Endodermal cell (in vitro differentiated cells): Measurements from ENCODE around the gene RPS21. TPM values are rescaled to one million over a fixed set of nuclear protein-coding genes. Genes with fewer than 3 reads are reported as not detected.

Source experiments
- DNase-seq: peaks from one replicate; pipeline ENCODE4 v3.0.0-alpha.2; 2017
- H3K27ac ChIP-seq: 2 replicates; pipeline ENCODE4 v1.5.1; 2013; ENCODE audit warnings: mild to moderate bottlenecking, low read depth, low read length, moderate library complexity
- H3K27me3 ChIP-seq: 2 replicates; pipeline ENCODE4 v1.6.1; 2013; ENCODE audit warnings: mild to moderate bottlenecking, low read length, moderate library complexity; ENCODE audit not compliant: insufficient read depth, control insufficient read depth, poor library complexity, severe bottlenecking
- H3K36me3 ChIP-seq: 2 replicates; pipeline ENCODE4 v1.7.0; 2013; ENCODE audit warnings: mild to moderate bottlenecking, low read length, moderate library complexity; ENCODE audit not compliant: control insufficient read depth, insufficient read depth
- H3K4me1 ChIP-seq: one replicate; pipeline ENCODE4 v1.7.0; 2013; ENCODE audit warnings: low read length; ENCODE audit not compliant: control insufficient read depth, insufficient read depth
- H3K4me3 ChIP-seq: 2 replicates; pipeline ENCODE4 v1.5.1; 2013; ENCODE audit warnings: mild to moderate bottlenecking, low read length, moderate library complexity
- H3K9ac ChIP-seq: 2 replicates; pipeline ENCODE4 v1.6.1; 2013; ENCODE audit warnings: mild to moderate bottlenecking, low read length, moderate library complexity; ENCODE audit not compliant: poor library complexity, severe bottlenecking; ENCODE audit errors: extremely low read depth
- H3K9me3 ChIP-seq: 2 replicates; pipeline ENCODE4 v1.6.1; 2013; ENCODE audit warnings: mild to moderate bottlenecking, low read length, moderate library complexity; ENCODE audit not compliant: control insufficient read depth
- H3K27ac Mint-ChIP-seq: 2 replicates; pipeline ENCODE4 v1.8.0; 2020; ENCODE audit warnings: mixed read lengths
- H3K27me3 Mint-ChIP-seq: 2 replicates; pipeline ENCODE4 v1.8.0; 2021; ENCODE audit warnings: mild to moderate bottlenecking, mixed read lengths; ENCODE audit not compliant: insufficient read depth
- H3K36me3 Mint-ChIP-seq: 2 replicates; pipeline ENCODE4 v1.8.0; 2020; ENCODE audit warnings: low read depth, mixed read lengths
- H3K4me1 Mint-ChIP-seq: 2 replicates; pipeline ENCODE4 v1.8.0; 2020; ENCODE audit warnings: mixed read lengths
- H3K4me3 Mint-ChIP-seq: 2 replicates; pipeline ENCODE4 v1.8.0; 2020; ENCODE audit warnings: mild to moderate bottlenecking, moderate library complexity, mixed read lengths
- H3K9me3 Mint-ChIP-seq: 2 replicates; pipeline ENCODE4 v1.8.0; 2020; ENCODE audit warnings: mild to moderate bottlenecking, mixed read lengths
- CTCF ChIP-seq: fragments of 200-600 bp; sonication (generic); conservative IDR thresholded peaks from 2 replicates; pipeline ENCODE4 v1.5.0; 2021; ENCODE audit warnings: antibody characterized with exemption, mild to moderate bottlenecking
- WGBS, 2 experiments: methylation state at CpG; one replicate each; pipeline versions ENCODE4 v1.1.5 to v1.1.7; 2013; ENCODE audit warnings: missing lambda C conversion rate in 2 of 2, mixed read lengths in 1 of 2; ENCODE audit not compliant: insufficient coverage in 1 of 2, insufficient read length in 1 of 2; 5-methylcytosine and 5-hydroxymethylcytosine counted together
- total RNA-seq, 2 donors: library from RNA; stranded (reverse); fragmentation: NEBNext Ultra II Directional in 1 of 2; extraction: Animal tissue kit (Norgen Biotek cat#: 25700) in 1 of 2; gene quantifications; 2 replicates in 1 of 2; 3 replicates in 1 of 2; pipeline ENCODE4 v1.2.1, GENCODE V29; 2021

The RPS21 gene
- total RNA-seq, 2 donors from 2014 or later = 1,288 to 1,382 TPM

- Histone ChIP-seq H3K27ac (no peak overlapping the region), H3K9ac (no peak overlapping the region), H3K27me3 (no peaks in the 10 kb centered on the region), H3K4me1 (no peaks in the 10 kb centered on the region), H3K9me3 (no peaks in the 10 kb centered on the region), H3K4me3 (no peak overlapping the region), H3K36me3 (no peaks in the 10 kb centered on the region)
- no peaks in the 10 kb centered on the region for H3K27me3 Mint-ChIP-seq
- H3K4me3 Mint-ChIP-seq = no peak overlapping the region
- TF ChIP-seq CTCF = no peak
- 91 to 92% methylated on average over 15 to 25 of the region's 25 CpGs for WGBS, 2 experiments
- DNase-seq = no peak
- no peaks in the 10 kb centered on the region for H3K4me1 Mint-ChIP-seq
- no peak overlapping the region for H3K27ac Mint-ChIP-seq
- H3K36me3 Mint-ChIP-seq = no peaks in the 10 kb centered on the region
- H3K9me3 Mint-ChIP-seq = no peaks in the 10 kb centered on the region
Observed at GRCh38 chr20:62417981-62418708, 31.2 kb downstream of the RPS21 start.

- no peak overlapping the region for H3K9ac ChIP-seq
- 87 to 91% methylated on average over 8 to 19 of the region's 19 CpGs for WGBS, 2 experiments
- no peaks in the 10 kb centered on the region for H3K27me3 Mint-ChIP-seq
- no peaks in the 10 kb centered on the region for H3K9me3 ChIP-seq
- no peak overlapping the region for H3K4me3 Mint-ChIP-seq
- H3K36me3 Mint-ChIP-seq = no peaks in the 10 kb centered on the region
- DNase-seq = no peak
- no peaks in the 10 kb centered on the region for H3K9me3 Mint-ChIP-seq
- no peaks in the 10 kb centered on the region for H3K4me1 Mint-ChIP-seq
- no peak for TF ChIP-seq CTCF
- no peak overlapping the region for H3K4me3 ChIP-seq
- no peaks in the 10 kb centered on the region for H3K36me3 ChIP-seq
- no peak overlapping the region for H3K27ac ChIP-seq
- no peaks in the 10 kb centered on the region for H3K27me3 ChIP-seq
- H3K4me1 ChIP-seq = no peaks in the 10 kb centered on the region
- no peak overlapping the region for H3K27ac Mint-ChIP-seq
Observed at GRCh38 chr20:62418709-62419487, 32.0 kb downstream of the RPS21 start.

GRCh38 chr20:62419759-62420158 lies 32.9 kb downstream of the RPS21 start:
- no peak overlapping the region for H3K4me3 ChIP-seq
- 92 to 98% methylated on average over 5 to 9 of the region's 9 CpGs for WGBS, 2 experiments
- no peak overlapping the region for H3K27ac ChIP-seq
- Mint-ChIP-seq H3K27me3 (no peaks in the 10 kb centered on the region), H3K27ac (no peak overlapping the region), H3K9me3 (no peaks in the 10 kb centered on the region), H3K4me3 (no peak overlapping the region), H3K4me1 (peaks cover 1% of the 10 kb centered on the region), H3K36me3 (no peaks in the 10 kb centered on the region)
- H3K4me1 ChIP-seq = no peaks in the 10 kb centered on the region
- TF ChIP-seq CTCF = no peak
- no peaks in the 10 kb centered on the region for H3K9me3 ChIP-seq
- no peaks in the 10 kb centered on the region for H3K36me3 ChIP-seq
- H3K27me3 ChIP-seq = no peaks in the 10 kb centered on the region
- H3K9ac ChIP-seq = no peak overlapping the region
- DNase-seq = no peak
